Measurements from ENCODE around the gene RPS10.

DNA sequence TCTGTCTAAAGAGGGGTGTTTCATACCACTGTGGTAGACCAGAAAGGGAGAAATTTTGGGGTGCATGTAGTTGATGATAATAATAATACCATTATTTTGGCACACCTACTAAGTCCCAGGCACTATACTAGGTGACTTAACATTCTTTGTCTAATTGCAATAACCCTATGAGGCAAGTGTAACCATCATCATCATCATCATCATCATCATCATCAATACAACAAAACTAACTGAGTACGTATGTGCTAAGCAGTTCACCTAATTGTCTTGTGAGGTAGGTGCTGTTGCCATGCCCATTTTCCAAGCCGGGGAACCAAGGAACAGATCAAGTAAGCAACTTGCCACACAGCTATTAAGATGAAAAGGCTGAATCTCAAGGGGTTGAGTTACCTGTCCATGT is 37.4 kb upstream of the RPS10 start:
- TF ChIP-seq, protein P1, sequence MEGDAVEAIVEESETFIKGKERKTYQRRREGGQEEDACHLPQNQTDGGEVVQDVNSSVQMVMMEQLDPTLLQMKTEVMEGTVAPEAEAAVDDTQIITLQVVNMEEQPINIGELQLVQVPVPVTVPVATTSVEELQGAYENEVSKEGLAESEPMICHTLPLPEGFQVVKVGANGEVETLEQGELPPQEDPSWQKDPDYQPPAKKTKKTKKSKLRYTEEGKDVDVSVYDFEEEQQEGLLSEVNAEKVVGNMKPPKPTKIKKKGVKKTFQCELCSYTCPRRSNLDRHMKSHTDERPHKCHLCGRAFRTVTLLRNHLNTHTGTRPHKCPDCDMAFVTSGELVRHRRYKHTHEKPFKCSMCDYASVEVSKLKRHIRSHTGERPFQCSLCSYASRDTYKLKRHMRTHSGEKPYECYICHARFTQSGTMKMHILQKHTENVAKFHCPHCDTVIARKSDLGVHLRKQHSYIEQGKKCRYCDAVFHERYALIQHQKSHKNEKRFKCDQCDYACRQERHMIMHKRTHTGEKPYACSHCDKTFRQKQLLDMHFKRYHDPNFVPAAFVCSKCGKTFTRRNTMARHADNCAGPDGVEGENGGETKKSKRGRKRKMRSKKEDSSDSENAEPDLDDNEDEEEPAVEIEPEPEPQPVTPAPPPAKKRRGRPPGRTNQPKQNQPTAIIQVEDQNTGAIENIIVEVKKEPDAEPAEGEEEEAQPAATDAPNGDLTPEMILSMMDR (IDR thresholded peaks at IDR 0.05; ENCODE audit: borderline replicate concordance, extremely low read depth, low read length, poor library complexity, severe bottlenecking) = no peak
- no peak for TF ChIP-seq EZH2 (IDR thresholded peaks at IDR 0.05; ENCODE audit: borderline replicate concordance, low read depth, low read length, severe bottlenecking)
